Measurements from ENCODE around the gene ENTPD2. TPM values are rescaled to one million over a fixed set of nuclear protein-coding genes. Genes with fewer than 3 reads are reported as not detected.
A peak's percentile ranks its signal among the peaks of the same experiment; 100 is the strongest.
"Not testable (repeated sequence)": the region's sequence is repeated elsewhere in the genome, so short reads cannot be mapped to it uniquely, and the experiment has no call there.

ENTPD2 gene
- polyA plus RNA-seq, 4 donors, result 2.8 to 6.0 (median 5.1) TPM

DNA sequence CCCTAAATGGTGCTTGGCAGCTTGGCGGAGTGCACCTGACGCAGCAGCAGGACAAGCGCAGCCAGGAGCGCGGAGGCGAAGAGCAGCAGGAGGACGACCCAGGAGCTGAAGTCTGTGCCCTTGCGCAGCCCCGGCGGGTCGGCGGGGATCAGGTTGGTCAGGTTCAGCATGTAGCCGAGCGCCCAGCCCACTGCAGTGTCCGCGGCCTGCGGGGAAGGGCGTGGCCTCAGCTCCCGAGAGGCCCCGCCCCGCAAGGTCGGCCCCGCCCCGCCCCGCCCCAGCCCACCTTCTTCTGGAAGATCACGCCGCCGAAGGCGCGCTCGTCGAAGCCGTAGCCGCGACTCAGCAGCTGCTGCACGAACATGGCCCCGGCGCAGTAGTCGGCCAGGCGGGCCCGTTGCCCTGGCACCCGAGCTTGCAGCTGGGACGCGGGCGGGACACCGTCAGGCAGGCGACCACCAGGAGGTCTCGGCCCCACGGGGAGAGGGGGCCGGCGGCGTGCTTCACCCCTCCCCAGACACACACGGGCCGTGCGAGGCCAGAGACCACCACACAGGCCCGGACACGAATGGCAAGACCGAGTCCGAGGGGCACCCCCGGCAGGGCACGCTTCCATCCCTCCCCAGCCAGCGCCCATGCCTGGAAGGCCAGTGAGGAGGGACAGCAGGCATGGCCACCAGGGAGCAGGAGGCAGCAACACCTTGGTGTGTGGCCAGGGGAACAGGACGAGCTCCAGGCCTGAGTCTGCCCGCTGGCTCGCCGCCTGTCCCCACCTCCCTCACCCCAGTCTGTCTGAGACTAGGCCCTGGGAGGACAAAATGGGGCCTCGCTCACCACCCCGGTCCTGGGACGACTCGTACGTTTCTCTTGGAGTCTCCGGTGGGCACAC lies 5.0 kb downstream of the ENTPD2 start:
- no peak for DNase-seq (ENCODE audit: low read depth in 4 of 4, low spot score in 2 of 4)

DNA sequence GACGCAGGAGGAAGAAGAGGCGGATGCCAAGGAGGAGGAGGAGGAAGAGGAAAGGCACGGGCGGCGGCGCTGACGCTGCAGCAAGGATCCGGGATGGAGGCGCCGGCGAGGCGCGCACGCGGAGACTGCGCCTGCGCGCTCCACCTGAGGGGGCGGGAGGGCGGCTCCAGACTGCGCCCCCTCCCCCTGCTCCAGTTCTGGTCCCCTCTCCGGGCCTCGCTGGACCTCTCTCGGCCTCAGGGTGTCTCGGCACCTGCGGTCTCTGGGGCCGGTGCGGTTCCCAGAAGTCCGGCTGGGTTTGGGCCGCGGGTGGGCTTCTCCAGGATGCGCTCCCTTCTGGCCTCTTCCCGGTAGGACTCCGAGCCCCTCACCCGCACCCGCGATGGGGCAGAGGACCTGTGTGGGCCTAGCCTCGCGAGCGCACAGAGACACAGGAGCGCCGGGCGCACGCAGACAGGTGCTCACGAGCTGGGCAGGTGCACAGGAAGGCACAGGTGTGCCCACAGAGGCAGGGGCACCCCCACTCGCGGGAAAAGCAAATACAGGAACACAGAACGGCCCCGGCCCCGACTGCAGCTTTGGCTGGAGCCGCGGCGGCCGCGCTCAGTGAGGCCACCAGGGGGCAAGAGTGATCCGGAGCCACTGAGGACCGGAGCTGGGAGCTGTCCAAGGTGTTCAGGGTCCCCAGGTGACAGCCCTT lies 7.6 kb downstream of the ENTPD2 start, which contains the start of gene NPDC1:
TSS of gene NPDC1 (minus strand) at position 90 of the 700 bp plus-strand sequence. CDS start 188 bp downstream, outside the sequence.
- peak in 1 of 4 donors; percentile 73 for DNase-seq (ENCODE audit: low read depth in 4 of 4, low spot score in 2 of 4)

DNA sequence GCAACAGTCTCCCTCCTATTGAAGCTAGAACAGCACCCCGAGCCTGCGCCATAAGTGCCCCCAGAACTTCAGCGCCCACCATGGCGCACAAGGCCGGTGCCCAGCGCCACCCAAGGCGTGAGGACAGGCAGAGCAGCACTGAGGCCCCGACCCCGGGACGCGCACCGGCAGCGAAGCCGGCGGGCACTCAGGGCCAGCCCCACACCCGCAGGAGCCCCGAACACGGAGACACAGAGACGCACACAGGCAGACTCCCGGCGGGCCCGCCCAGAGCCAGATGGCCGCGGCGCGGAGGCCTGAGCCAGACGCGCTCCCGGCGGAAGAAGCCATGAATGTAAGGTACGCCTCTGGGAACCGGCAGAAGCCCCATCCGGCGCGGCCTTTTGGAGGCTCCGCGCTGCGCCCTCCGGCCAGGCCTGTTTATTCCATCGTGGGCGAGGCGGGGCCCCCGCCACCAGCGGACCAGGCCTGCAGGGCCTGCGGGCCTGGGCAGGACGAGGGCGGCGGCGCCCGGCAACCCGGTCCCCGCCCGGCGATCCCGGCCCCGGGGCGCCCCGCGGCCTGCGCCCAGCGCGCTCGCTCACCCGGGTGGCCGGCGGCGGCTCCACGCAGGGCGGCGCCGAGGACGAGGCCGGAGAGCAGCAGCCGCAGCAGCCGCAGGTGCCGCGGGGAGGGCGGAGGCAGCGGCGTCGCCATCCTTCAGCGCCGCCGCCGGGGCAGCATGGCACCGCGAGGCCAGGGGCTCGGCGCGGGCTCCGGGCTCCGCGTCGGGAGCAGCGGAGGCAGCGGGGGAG lies 8.4 kb downstream of the ENTPD2 start:
- no peak for DNase-seq (ENCODE audit: low read depth in 4 of 4, low spot score in 2 of 4)

DNA sequence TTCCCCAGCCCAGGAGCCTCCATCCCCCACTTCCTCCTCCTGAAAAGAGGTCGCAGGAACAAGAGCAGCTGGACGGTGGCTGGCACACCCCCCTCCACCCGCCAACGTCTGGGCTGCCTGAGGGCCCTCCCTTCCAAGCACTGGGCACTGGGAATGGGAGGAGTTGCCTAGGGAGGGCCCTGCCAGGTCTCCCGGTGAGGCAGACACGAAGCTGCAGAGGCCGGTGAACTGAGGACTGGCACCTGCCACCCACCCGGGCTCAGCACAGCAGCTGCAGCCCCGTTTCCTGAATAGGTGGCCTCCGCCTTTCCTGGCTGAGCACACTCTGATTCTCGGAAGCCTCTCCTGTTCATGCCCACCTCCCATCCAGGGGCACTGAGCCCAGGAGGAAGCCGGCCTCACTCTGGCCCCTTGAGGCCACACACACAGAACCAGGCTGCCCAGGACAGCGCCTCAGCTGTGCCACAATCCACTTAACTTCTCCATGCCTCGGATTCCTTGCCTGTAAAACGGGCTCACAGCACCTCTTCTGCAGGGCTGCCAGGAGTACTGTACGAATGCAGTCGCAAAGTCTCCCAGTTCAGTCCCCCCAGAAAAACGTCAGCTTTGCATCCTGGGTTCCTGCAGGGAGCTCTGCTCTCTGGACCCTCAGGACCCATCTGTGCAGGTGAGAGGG lies 9.2 kb downstream of the ENTPD2 start:
- DNase-seq (ENCODE audit: low read depth in 4 of 4, low spot score in 2 of 4), result no peak

DNA sequence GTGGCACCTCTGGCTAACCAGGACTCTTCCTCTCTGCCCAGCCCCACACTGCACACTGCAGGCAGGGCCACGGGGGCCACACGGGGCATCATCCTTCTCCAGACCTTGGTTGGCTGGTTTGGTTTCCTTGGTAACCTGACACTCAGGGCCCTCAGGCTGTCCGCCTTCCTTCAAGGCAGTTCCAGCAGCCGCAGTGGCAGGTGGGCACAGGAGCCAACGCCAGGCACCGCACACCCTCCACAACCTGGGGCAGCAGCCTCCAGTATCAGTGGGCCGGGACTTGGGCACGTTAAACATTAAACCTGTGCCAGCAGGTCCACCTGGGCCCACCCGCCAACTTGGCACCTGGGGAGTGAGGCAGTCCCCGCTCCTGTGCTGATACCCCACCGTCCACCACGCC lies 9.8 kb downstream of the ENTPD2 start:
- no peak for DNase-seq (ENCODE audit: low read depth in 4 of 4, low spot score in 2 of 4)

DNA sequence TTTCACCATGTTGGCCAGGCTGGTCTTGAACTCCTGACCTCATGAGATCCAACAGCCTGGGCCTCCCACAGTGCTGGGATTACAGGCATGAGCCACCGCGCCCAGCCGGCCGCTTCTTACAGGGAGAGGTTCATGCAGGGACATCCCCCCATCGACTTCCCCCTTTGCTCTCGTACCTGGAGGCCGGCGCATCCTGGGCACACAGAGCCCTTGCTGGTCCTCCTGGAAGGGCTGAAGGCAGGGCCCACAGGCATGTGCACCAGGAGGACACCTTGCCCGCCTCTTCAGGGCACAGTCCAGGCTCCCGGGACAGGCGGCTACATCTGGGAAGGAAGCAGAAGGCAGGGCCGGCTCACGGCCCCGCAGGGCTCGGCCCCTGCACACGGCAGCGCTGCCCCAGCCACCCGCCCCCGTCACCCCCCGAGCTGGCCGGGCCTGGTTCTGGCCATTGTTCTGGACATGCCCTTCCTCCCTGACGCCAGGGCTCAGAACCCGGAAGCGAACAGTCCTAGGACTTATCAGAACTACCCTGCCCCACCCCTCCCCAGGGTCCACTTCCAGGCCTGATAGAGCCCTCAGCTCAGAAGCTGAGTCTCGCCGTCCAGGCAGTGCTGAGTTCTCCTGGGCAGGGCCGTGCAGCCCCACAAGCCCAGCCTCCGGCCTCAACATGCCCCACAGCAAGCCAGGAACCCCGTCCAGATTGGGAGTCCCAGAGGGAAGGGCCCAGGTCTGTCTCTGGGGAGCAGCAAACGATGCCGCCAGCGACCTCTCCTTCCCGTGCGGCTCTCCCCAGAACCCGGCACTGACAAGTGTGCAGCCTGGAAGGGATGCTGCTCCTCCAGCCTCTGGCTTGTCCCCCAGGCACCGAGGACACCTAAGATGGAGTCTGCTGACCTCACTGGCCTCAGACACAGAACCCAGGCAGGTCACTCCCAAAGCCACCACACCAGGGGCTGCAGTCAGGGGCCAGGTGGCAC lies 10.8 kb downstream of the ENTPD2 start:
- DNase-seq (ENCODE audit: low read depth in 4 of 4, low spot score in 2 of 4), result no peak

DNA sequence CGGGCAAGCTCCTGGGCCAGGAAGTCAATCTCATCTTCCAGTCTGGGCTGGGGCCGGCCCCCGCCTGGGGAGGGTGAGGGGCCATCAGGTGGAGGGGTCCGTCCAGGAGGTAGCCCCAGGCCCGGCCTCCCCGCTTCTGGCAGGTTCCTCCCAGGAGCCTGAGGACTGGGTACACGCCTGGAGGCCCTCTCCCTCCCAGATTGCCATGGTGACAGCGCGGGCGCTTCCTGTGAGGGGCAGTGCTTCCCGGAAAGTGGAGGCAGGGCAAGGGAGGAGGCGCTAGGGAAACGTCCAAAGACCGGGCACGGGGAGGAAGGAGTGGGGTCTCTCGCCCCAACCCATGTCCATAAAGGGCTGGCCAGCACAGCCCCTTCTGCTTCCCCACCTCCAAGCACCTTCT lies 12.7 kb downstream of the ENTPD2 start:
- no peak for DNase-seq (ENCODE audit: low read depth in 4 of 4, low spot score in 2 of 4)

DNA sequence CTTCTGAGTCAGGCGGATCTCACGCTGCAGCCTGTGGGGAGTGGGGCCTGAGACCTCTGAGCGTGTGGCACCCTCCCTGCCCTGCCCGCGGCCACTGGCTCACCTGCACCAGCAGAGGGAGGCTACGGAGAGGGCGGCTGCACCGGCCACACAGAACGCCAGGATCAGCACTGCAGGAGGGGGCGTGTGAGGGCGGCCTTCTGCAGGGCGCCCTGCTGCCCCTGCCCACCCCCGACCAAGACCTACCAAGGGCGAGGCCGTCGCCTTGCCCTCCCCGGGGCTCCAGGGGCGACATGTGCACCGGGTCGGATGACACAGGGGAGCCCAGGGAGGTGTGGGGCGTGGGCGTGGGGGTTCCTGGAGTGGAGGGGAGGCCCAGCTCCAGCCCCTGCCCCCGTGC lies 13.3 kb downstream of the ENTPD2 start:
- no peak for DNase-seq (ENCODE audit: low read depth in 4 of 4, low spot score in 2 of 4)

DNA sequence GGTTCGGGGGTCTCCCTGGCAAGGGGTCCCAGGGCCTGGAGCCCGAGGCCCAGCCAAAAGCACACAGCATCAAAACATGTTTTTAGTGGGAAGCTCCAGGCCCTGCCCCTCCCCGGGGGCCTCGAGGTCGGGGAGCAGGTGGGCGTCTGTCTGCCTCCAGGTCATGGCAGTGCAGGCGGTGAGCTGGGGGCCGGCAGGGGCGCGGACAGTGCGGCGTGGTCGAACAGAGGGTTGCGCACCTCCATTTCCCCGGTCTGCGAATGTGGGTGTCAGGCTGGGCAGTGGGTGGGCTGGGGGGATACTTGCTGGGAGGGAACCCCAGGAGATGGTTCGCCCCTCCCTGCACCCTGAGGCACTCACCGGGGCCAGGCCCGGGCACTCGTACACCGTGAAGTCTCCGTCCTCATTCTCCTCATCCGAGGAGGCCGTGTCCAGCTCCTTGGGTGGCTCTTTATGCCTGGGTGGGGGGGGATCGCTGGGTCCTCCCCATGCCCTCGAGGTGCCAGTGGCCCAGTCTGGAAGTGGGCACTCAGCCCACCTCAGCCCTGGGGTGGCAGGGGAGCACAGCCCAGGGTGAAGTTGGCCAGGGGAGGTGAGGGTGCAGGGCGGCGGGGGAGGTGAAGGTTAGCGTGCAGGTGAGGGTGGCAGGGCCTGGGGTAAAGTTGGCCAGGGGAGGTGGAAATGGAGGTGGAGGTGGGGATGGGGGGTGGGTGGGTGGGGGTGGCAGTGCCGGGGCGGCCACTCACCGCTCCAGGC lies 14.1 kb downstream of the ENTPD2 start:
- no peak for DNase-seq (ENCODE audit: low read depth in 4 of 4, low spot score in 2 of 4)

DNA sequence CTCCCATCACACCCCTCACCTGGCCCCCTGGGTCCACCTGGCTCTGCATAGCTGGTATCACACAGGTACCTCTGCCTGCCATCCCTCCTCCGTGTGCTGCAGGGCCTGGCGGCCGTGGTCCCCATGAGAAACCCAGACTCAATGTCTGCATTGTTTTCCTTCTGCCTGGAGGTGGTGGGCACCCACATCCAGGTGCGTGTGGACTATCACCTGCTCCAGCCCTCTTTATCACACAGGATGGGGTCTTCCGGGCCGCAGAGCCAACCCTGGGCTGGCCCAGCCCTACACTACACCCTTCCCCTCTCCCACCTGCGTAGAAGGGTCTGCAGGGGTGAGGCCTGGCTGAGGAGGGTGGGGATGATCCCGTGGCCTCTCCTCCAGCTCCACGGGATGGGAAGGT lies 14.9 kb downstream of the ENTPD2 start:
- no peak for DNase-seq (ENCODE audit: low read depth in 4 of 4, low spot score in 2 of 4)

DNA sequence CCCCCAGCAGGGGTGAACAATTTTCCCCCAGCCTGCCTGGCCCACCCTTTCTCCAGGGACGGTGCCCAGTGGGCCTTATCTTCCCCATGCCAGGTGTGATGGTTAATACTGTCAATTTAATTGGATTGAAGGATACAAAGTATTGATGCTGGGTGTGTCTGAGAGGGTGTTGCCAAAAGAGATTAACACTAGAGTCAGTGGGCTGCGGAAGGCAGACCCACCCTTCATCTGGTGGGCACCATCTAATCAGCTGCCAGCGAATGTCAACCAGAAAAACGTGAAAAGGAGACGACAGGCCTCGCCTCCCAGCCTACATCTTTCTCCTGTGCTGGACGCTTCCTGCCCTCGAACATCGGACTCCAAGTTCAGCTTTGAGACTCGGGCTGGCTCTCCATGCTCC lies 16.4 kb downstream of the ENTPD2 start:
- no peak for DNase-seq (ENCODE audit: low read depth in 4 of 4, low spot score in 2 of 4)

DNA sequence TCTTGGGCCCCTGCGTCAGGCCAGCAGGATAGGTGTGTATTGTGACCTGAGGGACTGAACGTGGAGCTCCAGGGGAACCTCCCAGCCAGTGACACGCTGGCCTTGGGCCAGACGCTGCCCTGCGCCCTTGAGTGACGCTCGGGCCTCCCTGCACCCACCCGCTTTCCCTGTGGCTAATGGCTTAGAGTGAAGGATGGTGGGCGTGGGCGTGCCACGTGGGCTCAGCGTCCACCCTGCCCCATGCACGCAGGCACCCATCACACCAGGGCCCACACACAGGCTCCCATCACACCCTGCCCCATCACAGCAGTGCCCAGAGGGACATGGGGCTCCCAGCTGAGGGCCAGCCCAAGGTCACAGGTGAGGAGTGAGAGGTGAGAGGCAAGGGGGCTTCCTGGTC lies 16.8 kb downstream of the ENTPD2 start:
- DNase-seq (ENCODE audit: low read depth in 4 of 4, low spot score in 2 of 4), result no peak

DNA sequence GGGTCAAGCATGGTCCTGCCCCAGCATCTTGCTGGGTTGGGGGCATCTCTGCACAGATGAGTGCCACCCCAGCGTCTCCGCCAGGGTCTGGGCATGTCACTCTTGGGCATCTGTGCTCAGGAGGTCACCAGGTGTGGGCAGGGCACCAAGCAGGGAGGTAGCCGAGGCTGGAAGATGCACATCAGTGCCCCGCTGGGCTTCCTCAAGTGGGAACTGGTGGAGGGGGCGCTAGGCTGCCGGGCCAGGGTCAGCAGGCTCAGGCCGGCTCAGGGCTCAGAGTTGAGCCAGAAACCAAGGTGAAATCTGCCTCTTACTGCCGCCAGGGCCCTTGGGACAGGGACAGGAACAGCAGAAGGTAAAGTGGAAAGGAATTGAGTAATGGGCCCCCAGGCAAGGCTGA lies 17.9 kb downstream of the ENTPD2 start:
- no peak for DNase-seq (ENCODE audit: low read depth in 4 of 4, low spot score in 2 of 4)

DNA sequence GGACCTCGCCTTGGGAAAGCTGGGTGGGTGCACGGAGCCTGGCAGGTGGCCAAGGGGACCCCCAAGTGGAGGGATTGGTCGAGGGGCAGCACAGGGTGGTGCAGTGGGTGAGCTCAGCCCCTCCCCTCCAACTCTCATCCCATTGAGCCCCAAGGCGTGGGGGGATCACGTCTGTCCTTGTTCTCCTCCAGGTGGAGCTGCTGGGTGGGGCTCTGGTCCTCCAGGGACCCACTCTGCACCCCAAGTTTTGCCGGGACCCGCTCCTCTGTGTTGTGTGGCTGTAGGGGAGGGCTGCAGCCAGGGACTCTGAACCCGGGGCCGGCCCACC lies 18.4 kb downstream of the ENTPD2 start:
- DNase-seq (ENCODE audit: low read depth in 4 of 4, low spot score in 2 of 4), result no peak

DNA sequence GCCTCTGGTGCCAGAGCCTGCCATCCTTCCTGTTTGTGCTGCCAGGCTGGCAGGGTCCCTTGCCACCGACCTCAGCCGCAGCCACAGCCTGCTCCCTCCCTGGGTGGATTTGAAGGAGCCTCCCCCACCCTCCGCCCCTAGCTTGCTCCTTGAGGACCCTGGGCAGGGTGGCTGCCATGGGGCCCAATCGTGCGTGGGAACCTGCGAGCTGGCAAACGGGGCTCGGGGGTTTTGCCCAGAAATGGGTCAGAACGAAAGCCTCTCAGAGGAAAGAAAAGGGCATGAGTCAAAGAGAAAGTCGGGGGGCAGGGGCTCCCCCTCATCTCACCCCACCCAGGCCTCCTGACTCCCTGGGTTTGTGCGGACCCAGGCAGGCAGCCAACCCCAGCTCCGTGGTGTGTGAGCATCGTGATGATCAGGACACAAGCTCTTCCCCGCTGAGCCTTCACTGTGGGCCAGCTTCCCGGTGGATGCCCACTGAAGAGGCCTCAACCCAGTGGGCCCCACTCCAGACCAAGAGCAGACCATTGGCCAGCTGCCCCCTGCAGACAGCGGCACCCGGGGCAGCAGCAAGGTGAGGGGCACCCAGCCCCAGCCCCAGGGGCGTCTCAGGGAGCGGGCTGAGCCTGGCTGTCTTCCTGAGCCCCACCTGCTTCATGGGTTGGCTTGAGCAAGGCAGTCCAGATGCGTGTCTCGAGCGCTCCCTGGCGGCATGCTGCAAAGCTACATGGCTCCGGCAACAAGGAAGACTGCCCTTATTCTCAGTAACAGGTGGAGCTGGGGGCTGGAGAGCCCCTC lies 19.0 kb downstream of the ENTPD2 start:
- DNase-seq (ENCODE audit: low read depth in 4 of 4, low spot score in 2 of 4), result peak in 2 of 4 donors; percentile 66 to 76

DNA sequence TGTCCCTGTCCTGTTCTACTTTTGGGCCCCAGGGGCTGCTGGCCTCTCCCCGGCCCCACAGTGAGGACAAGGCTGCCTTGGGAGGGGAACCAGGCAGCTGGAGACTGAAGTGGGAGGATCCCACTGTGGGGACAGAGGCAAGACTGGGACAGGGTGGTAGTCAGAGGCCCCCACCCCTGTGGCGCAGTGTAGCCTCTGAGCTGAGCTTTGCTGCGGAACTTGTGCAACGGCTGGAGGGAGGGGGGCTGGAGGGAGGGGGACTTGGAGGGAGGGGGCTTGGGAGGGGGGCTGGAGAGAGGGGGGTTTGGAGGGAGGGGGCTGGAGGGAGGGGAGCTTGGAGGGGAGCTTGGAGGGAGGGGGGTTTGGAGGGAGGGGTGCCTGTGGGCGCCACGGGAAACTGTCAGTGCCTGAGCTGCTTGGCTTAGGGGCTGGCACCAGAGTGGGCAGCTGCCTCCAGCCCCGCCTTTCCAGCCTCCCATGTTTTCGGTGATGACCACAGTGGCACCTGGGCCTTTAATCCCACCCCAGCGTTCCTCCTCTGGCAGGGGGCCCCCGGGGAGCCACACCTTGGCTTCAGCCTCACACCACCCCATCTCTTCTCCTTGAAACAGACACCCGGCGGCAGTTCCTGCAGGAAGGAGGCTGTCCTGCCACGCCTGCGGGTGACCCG lies 19.7 kb downstream of the ENTPD2 start:
- DNase-seq (ENCODE audit: low read depth in 4 of 4, low spot score in 2 of 4), result no peak

DNA sequence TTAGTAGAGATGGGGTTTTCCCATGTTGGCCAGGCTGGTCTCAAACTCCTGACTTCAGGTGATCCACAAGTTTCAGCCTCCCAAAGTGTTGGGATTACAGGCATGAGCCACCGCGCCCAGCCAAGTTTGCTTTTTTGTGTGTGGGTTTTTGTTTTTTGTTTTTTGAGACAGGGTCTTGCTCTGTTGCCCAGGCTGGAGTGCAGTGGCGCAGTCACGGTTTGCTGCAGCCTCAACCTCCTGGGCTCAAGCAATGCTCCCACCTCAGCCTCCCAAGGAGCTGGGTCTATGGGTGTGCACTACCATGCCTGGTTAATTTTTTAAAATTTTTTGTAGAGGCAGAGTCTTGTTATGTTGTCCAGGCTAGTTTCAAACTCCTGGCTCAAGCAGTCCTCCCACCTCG lies 20.4 kb downstream of the ENTPD2 start:
- DNase-seq (ENCODE audit: low read depth in 4 of 4, low spot score in 2 of 4), result not testable (repeated sequence)

Measured in left renal cortex interstitium (tissue), 4 donors.